HK-2 (cell line): Measurements from ENCODE around the gene RPS19.

ENCODE experiments used
- DNase-seq: peaks from one replicate; pipeline ENCODE4 v3.0.0-alpha.2; 2018; ENCODE audit not compliant: unreplicated experiment

The RPS19 gene

GRCh38 chr19:41859618-41860418 is at the start of gene RPS19:
RPS19 (plus strand) TSS chr19:41860255; CDS start chr19:41860775, 520 bp downstream.
- DNase-seq, result peak; percentile 98

- DNase-seq, result no peak
Observed at GRCh38 chr19:41810301-41810700, 49.8 kb upstream of the RPS19 start.

GRCh38 chr19:41811036-41811435 is 49.0 kb upstream of the RPS19 start:
- DNase-seq, result no peak

DNA sequence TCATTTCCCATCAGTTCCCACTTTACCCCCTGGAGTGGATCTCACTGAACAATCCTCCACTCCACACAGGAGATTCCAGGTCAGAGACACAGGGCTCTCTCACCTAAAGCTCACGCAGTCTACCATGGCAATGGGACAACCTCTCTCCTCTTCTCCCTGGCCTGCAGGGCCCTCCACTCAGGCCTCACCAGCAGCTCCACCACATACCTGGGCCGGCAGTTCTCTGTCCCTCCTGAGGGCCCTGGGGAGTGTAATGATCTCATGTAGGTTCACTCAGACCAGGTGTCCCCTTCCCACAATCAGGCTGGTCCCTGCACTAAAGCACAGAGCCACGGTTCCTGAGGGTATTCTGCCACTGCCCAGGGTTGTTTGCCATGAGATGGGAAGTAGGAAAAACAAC is 48.1 kb upstream of the RPS19 start:
- no peak for DNase-seq

- no peak for DNase-seq
Observed at GRCh38 chr19:41813911-41814310, 46.1 kb upstream of the RPS19 start.

GRCh38 chr19:41815301-41815700 is 44.8 kb upstream of the RPS19 start:
- DNase-seq, result no peak

GRCh38 chr19:41816761-41817160 is 43.3 kb upstream of the RPS19 start:
- DNase-seq, result no peak

DNA sequence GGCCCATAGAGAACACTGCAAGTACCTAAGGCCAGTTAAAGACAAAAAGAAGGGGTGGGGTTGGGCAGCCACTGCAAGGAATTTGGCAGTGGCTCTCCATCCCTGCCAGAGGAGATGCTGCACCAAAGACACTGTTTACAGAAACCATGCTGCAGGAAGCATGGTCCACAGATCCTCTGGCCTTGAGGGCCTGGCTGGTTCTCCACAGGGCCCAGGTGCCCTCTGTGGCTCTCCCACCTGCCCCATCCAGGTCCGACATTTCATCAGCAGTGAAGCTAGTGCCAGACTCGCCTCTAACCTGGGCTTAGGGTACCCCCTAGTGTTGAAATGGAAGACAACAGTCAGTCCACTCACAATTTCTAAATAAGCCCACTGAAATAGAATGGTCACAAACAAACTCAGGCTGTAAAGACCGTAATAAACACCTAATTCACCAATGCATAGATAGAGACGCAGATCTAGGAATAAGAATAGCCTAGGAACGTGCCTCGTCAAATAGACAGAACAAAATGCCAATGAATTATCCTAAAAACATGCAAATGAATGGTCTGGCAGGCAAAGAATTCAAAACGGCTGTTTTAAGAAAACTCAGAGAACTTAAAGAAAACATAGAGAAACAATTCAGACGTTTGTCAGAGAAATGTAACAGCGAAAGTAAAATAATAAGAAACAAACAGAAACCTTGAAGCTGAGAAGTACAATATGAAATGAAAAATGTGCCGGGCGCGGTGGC is 38.9 kb upstream of the RPS19 start:
- DNase-seq, result peak; percentile 16

DNA sequence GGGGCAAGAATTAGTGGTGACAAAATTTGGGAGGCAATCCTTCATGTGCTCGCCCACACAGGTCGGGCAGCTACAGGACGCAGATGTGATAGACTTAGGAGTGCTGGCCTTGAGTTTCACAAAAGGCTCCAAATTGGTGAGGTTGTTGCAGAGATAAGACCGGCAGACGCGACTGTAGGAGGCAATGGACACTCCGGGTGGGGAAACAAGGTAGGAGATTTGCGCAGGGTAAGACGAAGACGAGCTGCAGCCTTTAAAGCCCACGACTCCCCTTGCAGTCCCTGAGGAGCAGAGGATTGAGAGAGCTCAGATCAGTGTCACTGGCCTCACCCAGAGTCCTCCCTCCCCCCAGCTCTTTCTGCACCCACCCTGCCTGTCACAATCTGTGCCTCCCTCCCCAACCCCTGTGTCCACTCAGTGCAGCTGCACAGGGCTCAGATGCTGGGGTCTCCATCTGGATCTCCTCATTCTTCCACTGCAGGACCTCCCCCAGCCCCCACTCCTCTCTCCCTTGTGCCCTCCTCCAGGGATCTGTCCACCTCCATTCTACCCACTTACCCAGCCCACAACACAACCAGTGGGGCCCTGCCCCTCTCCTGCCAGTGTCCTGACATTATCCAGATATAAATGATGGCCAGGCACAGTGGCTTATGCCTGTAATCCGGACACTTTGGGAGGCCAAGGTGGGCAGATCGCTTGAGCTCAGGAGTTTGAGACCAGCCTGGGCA is 21.9 kb upstream of the RPS19 start:
- DNase-seq, result no peak

GRCh38 chr19:41839211-41839610 is 20.8 kb upstream of the RPS19 start:
- DNase-seq, result no peak

DNA sequence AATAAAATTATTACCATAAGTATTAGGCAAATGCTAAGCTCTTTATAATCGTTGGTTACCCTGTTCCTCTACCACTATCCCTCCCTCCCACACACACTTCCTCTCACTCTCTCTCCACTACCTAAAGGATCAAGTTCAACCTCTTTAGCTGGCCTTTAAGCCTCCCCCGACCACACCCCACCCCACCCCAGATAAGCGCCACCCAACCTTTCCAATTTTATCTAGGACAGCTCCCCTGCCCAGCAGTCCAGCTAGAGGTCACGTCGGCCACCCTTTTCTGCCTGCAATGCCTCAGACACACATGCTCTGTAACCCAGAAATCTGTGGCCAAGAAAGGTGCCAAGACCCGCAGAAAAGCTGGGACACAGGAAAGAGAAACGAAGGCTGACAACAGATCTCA is 16.7 kb upstream of the RPS19 start:
- no peak for DNase-seq

GRCh38 chr19:41844601-41845000 is 15.5 kb upstream of the RPS19 start, which contains the start of gene LYPD4:
LYPD4 (minus strand) TSS chr19:41844683; CDS start chr19:41839285, 5,398 bp downstream.
- no peak for DNase-seq

- no peak for DNase-seq
Observed at GRCh38 chr19:41845001-41845050, 15.2 kb upstream of the RPS19 start, which contains the start of gene DMRTC2. DMRTC2 (plus strand) TSS chr19:41845042; CDS start chr19:41847429, 2,387 bp downstream.

DNA sequence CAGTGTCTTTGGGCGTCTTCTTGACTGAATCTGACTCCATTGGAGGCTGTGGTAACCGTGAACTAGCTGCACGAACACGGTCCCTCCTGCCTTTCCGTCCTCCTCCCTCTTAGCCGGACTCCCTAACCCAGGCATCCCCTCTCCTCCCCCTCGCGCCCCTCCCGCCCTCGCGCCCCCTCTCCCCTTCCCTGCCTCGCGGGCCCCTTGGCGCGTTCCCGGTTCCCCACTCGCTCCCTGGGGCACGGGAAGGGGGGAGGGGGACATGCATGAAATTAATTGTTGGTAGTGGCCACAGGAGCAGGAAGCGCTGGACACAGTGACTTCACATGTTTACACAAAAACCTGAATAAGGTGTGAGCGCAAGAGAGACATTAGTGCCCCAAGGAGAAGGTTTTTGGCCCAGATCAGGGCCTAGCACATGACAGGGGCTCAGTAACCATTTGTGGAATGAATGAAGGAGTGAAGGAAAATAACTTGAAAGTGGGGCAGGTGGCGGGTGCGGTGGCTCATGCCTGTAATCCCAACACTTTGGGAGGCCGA is 14.9 kb upstream of the RPS19 start:
- no peak for DNase-seq

DNA sequence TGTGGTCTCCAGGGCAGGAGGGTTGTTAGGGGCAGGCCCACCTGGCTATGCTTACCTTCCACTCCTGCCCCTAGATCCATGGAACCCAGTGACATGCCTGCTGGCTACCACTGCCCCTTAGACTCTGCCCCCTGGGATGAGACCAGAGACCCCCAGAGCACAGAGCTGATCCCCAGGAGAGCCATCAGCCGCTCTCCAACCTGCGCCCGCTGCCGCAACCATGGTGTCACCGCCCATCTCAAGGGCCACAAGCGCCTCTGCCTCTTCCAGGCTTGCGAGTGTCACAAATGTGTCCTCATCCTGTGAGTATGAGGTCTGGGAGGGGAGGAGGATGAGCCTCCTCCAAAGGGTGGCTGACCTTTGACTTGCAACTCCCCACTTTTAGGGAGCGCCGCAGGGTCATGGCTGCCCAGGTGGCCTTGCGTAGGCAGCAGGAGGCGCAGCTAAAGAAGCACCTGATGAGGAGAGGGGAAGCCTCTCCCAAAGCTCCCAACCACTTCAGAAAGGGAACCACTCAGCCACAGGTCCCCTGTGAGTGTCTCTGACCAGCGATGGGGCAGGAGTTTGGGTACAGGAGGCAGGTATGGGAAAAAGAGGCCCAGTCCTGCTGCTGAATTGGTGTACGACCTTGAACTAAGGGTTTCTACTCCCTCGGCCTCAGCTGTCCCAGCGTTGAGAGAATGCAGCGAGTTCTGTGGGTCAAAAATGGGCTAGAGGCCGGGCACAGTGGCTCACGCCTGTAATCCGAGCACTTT is 12.5 kb upstream of the RPS19 start:
- DNase-seq, result no peak

GRCh38 chr19:41848666-41849065 is 11.4 kb upstream of the RPS19 start:
- no peak for DNase-seq

DNA sequence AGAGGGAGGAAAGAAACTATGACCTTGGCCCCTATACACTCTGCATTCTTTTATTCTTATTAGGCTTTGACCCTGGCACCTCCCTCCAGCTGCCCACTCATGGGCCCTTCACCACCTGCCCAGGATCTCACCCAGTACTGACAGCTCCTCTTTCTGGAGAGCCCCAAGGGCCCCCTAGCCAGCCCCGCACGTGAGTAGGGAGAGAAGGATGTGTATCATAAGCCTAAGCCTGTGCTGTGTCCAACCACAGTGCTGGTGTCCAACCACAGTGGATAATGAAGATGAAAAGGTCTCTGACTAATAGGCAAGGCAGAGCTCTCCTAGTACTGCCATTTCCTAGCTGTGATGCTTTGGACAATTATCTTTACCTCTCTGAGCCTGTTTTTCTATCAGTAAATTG is 11.0 kb upstream of the RPS19 start:
- DNase-seq, result no peak

DNA sequence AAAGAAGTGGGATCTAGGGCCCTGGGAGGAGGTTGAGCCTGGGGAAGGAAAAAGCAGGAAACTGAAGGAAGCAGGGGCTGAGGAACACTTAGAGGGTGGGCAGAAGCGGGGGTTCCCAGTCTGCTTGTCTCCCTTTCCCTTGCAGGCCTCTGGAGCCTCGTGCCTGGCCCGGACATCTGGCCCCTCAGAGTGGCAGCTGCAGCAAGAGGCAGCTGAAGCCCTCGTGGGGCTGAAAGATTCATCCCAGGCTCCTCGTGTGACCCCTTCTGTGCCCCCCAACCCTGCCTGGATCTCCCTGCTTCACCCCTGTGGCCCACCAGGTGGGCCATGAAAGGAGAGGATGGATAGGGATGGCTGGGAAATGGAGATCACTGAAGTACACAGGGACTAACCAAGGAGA is 9.7 kb upstream of the RPS19 start:
- no peak for DNase-seq

DNA sequence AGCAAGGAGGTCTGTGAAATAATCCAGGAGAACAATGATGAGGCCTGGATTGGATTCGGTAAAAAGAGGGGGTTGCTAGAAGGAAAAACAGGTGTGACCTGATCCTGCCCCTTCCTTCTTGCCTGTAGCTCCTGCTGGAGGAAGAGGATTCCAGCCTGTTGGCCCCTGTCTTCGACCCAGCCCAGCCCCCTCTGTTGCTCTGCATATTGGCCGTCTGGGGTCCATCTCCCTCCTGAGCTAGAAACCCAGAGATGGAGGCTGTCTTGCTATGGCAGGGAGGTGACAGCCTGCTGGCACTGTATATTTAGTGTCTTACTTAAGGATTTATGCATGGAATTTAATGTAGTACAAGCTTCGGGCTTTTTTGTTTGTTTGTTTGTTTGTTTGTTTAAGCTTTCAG is 8.6 kb upstream of the RPS19 start:
- DNase-seq, result no peak

DNA sequence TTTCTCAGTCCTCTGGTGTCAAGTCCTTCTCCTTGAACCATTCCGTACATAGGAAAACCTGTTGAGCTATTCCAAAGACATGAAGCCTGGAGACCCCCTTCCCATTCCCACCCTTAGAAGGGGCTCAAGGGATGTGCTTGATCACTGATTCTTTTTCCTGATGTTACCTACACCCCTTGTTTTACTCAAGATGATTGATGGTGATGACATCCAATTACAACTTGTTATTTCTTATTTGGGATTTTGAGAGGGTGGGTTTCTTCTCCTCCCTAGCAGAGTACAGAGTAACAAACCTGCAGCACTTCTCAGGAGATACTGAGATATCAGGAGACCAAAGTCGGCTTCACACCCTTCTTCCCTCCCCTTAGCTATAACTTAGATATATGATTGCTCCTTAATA is 6.7 kb upstream of the RPS19 start:
- no peak for DNase-seq

GRCh38 chr19:41853768-41854167 is 6.3 kb upstream of the RPS19 start:
- no peak for DNase-seq

DNA sequence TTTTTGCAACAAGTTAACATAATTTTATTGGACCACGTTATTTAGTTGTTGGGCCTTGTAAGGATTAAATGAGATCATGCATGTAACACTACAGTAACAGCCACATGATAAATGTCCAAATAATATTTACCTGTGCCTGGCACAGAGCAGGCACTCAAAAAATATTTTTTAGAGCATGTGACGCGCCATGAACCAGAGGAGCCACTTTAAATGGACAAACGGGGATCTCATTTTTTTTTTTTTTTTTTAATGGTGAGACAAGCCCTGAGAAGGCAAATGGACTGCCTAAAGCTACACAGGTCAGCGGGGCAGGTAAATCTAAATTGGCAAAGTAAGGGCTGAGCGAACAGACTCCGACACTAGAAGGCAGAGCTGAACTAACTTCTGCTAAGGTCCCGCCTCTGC is 840 bp upstream of the RPS19 start:
- no peak for DNase-seq
